Measurements from ENCODE around the gene OPRL1. TPM values are rescaled to one million over a fixed set of nuclear protein-coding genes. Genes with fewer than 3 reads are reported as not detected.

The OPRL1 gene
- total and polyA plus RNA-seq, 4 donors, result 5.2 to 26.3 (median 18.6) TPM

DNA sequence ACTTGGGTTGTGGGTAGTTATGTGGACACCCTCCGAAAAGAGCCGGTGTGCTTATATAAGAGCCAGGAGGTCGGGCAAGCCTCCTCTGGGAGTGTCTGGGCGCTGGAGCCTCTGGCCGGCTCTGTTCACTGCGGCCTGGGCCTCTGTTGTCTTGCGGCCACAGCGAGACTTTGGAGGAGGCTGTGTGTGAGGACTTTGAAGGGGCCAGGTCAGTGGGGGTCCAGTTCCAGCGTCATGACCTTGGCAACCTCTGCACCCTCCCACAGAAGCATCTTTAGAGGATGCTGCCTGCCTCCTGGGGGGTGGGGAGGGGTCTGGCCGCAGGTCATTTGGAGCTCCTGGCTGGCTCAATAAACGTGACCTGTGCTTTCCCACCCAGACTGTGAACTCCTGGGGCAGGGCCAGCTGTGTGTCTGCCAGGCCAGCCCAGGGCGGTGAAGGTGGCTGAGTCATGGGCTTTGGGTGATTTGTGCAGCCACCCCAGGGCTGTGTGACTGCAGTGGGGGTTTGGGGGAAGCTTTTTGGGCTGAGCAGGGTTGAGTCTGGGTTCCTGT is 15.7 kb upstream of the OPRL1 start:
- WGBS (ENCODE audit: insufficient coverage), result 54% methylated on average over 9 of the region's 12 CpGs
- Histone ChIP-seq H3K27me3 (ENCODE audit: control insufficient read depth, insufficient read depth, low read length) (no peaks in the 10 kb centered on the region), H3K36me3 (ENCODE audit: control insufficient read depth, insufficient read depth, low read length) (peaks cover 47% of the 10 kb centered on the region), H3K4me1 (ENCODE audit: control insufficient read depth, insufficient read depth, low read length) (peaks cover 33% of the 10 kb centered on the region), H3K9me3 (ENCODE audit: control insufficient read depth, insufficient read depth, low read length) (no peaks in the 10 kb centered on the region), H3K4me3 (ENCODE audit: low read depth, low read length) (peak overlapping the region; percentile 71), H3K27ac (ENCODE audit: low read depth, low read length) (no peak overlapping the region)
- DNase-seq (ENCODE audit: low read depth in 4 of 6, low spot score in 6 of 6), result no peak

DNA sequence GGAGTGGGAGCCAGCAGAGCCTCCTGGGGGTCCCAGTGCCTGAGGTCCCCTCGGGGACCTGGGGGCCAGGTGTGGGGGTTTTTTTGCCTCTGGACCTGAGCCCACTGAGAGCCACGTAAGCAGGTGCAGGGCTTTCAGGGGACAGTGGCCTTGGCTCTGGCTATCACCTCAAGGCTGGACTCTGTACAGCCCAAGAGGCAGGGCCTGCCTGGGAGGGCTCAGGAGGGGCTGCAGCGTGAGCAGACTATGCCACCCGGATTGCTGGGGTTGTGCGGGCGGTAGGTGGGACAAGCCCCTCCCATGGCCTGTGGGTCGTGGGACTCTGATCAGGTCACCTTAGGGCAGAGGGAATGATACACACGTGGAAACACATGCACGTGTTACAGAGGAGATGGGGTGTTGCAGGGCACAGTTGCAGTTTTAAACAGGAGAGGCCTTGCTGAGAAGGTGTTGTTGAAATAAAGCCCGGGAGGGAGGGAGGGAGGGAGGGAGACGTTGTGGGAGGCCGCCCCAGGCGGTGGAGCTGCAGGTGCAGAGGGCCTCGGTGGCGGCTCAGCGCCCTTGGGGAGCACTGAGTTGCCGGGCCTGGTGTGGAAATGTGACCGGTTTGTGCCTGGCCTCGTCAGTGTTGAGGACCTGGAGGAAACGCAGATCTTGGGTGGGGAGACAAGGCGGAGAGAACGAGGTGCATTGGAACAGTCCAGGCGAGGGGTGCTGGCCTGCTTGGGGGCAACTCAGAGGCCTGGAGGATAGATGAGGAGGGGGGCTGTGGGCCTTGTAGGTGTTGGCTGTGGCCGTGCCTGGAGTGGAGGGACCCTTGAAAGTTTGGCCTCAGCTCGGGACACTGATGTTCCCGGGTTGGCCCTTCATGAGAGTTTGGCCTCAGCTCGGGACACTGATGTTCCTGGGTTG is 14.6 kb upstream of the OPRL1 start:
- WGBS (ENCODE audit: insufficient coverage), result 63% methylated on average over 27 of the region's 27 CpGs
- H3K9me3 ChIP-seq (ENCODE audit: control insufficient read depth, insufficient read depth, low read length), result no peaks in the 10 kb centered on the region
- H3K36me3 ChIP-seq (ENCODE audit: control insufficient read depth, insufficient read depth, low read length), result peaks cover 58% of the 10 kb centered on the region
- no peaks in the 10 kb centered on the region for H3K27me3 ChIP-seq (ENCODE audit: control insufficient read depth, insufficient read depth, low read length)
- no peak overlapping the region for H3K4me3 ChIP-seq (ENCODE audit: low read depth, low read length)
- H3K4me1 ChIP-seq (ENCODE audit: control insufficient read depth, insufficient read depth, low read length), result peaks cover 41% of the 10 kb centered on the region
- no peak for DNase-seq (ENCODE audit: low read depth in 4 of 6, low spot score in 6 of 6)
- H3K27ac ChIP-seq (ENCODE audit: low read depth, low read length), result no peak overlapping the region

DNA sequence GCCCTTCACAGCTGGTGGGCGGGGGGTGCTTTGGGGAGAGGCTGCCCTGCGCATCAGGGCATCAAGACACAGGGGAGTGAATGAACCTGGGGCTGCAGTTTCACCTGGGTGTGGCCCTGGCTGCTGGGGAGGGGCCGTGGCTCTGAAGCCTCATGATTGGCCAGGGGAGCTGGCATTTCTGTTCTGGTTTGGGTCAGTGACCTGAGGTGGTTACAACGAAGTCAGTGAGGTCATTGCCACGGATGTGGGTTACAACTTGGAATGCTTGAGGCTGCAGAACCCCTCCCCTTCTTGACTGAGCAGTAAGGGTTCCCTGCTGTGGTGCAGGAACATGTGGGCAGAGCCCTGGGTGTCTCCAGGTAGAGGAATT is 13.9 kb upstream of the OPRL1 start:
- Histone ChIP-seq H3K27me3 (ENCODE audit: control insufficient read depth, insufficient read depth, low read length) (no peaks in the 10 kb centered on the region), H3K36me3 (ENCODE audit: control insufficient read depth, insufficient read depth, low read length) (peaks cover 64% of the 10 kb centered on the region), H3K27ac (ENCODE audit: low read depth, low read length) (no peak overlapping the region), H3K4me3 (ENCODE audit: low read depth, low read length) (no peak overlapping the region), H3K9me3 (ENCODE audit: control insufficient read depth, insufficient read depth, low read length) (no peaks in the 10 kb centered on the region), H3K4me1 (ENCODE audit: control insufficient read depth, insufficient read depth, low read length) (peaks cover 41% of the 10 kb centered on the region)
- 56% methylated on average over 5 of the region's 5 CpGs for WGBS (ENCODE audit: insufficient coverage)
- no peak for DNase-seq (ENCODE audit: low read depth in 4 of 6, low spot score in 6 of 6)

DNA sequence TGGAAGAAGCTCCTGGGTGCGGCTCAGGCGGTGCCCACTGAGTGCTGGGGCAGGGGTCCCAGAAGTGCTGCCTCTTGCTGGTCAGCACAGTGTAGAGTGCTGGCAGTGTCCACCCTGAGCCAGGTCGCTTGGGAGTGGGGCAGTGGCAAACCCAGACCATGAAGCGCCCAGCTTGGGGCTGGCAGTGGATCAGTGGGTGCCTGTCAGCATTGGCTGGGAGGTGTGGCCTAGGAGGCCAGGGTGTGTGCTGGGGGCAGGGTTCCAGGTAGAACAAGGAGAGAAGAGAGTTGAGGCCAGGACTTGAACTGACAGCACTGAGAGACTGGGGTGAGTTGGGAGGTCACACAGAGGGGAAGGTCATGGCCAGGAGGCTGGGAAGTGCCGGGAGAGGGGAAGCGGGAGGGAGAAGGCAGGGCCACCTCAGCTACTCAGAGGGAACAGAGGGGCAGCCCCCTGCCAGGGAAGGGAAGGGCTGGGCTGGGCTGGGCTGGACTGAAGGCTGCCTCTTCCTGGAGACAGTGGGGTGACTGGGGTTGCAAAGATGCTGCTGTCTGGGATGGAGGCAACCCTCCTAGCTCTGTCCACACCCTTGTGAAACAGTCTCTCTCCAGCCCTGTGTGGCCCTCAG is 12.8 kb upstream of the OPRL1 start:
- WGBS (ENCODE audit: insufficient coverage), result 92% methylated on average over 6 of the region's 6 CpGs
- H3K4me3 ChIP-seq (ENCODE audit: low read depth, low read length), result no peak overlapping the region
- no peaks in the 10 kb centered on the region for H3K27me3 ChIP-seq (ENCODE audit: control insufficient read depth, insufficient read depth, low read length)

DNA sequence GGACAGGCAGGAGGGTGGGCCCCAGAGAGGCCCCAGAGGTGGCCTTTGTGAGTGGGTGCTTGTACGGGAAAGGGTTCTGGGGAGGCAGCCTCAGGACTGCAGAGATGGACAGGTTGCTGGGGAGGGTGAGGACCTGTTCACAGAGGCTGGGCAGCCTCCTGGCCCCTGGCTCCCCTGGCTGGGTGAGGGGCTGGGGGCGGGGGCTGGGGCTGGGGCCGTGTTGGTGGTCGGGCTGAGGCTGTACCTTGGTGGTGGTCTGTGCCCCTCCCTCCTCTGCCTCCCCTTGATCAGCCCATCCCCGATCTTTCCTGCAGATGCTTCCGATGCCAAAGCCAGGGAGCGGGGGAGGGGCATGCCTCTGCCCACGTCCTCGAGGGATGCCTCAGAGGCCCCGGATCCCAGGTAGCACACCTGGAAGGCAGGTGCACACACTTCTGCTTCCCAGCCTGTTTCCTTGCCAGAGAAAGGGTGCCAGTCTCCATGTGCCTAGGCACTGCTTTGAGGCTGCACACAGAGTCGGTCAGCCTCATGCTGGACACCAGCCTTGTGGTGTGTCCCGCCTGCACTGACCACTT is 12.1 kb upstream of the OPRL1 start:
- peaks cover 83% of the 10 kb centered on the region for H3K36me3 ChIP-seq (ENCODE audit: control insufficient read depth, insufficient read depth, low read length)
- H3K4me1 ChIP-seq (ENCODE audit: control insufficient read depth, insufficient read depth, low read length), result peaks cover 32% of the 10 kb centered on the region
- no peaks in the 10 kb centered on the region for H3K9me3 ChIP-seq (ENCODE audit: control insufficient read depth, insufficient read depth, low read length)
- no peaks in the 10 kb centered on the region for H3K27me3 ChIP-seq (ENCODE audit: control insufficient read depth, insufficient read depth, low read length)
- WGBS (ENCODE audit: insufficient coverage), result 80% methylated on average over 9 of the region's 12 CpGs
- DNase-seq (ENCODE audit: low read depth in 4 of 6, low spot score in 6 of 6), result no peak
- no peak overlapping the region for H3K4me3 ChIP-seq (ENCODE audit: low read depth, low read length)
- H3K27ac ChIP-seq (ENCODE audit: low read depth, low read length), result no peak overlapping the region

More for the DNA sequence above, 12.8 kb upstream of the OPRL1 start:
- Histone ChIP-seq H3K9me3 (ENCODE audit: control insufficient read depth, insufficient read depth, low read length) (no peaks in the 10 kb centered on the region), H3K4me1 (ENCODE audit: control insufficient read depth, insufficient read depth, low read length) (peaks cover 39% of the 10 kb centered on the region), H3K36me3 (ENCODE audit: control insufficient read depth, insufficient read depth, low read length) (peaks cover 76% of the 10 kb centered on the region), H3K27ac (ENCODE audit: low read depth, low read length) (no peak overlapping the region)
- no peak for DNase-seq (ENCODE audit: low read depth in 4 of 6, low spot score in 6 of 6)

DNA sequence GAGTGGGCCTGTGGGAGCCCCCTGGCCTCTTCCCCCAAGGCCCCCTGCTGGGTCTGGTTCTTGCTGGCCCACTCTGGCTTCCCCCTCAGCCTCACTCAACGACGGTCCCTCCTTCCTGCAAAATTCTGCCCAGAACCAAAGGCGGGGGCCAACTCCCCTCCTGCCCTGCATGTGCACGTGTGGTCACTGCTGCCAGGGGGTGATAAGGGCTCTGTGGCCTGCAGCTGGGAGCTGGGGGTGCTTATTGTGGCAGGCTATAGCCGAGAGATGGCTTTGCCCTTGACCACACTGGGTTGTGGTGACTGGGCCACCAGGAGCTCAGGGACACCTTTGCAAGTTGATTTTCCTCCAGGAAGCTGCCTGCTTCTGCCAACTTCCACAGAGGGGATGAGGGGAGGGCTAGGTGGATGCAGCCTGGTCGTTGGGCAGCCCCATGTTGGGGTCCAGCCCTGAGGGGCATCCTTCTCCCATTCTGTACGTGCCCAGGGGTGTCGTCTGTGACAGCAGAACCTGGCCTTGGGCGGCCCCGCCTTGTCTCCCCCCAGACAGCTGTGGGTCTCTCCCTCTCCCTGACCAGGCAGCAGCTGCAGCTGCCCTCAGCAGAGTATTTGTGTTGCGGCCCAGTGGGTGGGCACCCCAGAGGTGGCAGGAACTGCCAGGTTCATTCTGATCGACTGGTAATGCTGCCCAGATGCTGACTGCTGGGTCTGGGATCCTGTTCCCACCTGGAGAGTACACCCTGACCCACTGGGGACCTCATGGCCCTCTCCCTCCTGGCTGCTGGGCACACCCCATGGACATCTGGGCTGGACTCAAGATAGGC is 11.3 kb upstream of the OPRL1 start:
- WGBS (ENCODE audit: insufficient coverage), result 78% methylated on average over 9 of the region's 12 CpGs
- H3K9me3 ChIP-seq (ENCODE audit: control insufficient read depth, insufficient read depth, low read length), result no peaks in the 10 kb centered on the region
- H3K36me3 ChIP-seq (ENCODE audit: control insufficient read depth, insufficient read depth, low read length), result peaks cover 88% of the 10 kb centered on the region
- no peak overlapping the region for H3K4me3 ChIP-seq (ENCODE audit: low read depth, low read length)
- H3K4me1 ChIP-seq (ENCODE audit: control insufficient read depth, insufficient read depth, low read length), result peaks cover 31% of the 10 kb centered on the region
- no peak for DNase-seq (ENCODE audit: low read depth in 4 of 6, low spot score in 6 of 6)
- H3K27me3 ChIP-seq (ENCODE audit: control insufficient read depth, insufficient read depth, low read length), result no peaks in the 10 kb centered on the region
- no peak overlapping the region for H3K27ac ChIP-seq (ENCODE audit: low read depth, low read length)

DNA sequence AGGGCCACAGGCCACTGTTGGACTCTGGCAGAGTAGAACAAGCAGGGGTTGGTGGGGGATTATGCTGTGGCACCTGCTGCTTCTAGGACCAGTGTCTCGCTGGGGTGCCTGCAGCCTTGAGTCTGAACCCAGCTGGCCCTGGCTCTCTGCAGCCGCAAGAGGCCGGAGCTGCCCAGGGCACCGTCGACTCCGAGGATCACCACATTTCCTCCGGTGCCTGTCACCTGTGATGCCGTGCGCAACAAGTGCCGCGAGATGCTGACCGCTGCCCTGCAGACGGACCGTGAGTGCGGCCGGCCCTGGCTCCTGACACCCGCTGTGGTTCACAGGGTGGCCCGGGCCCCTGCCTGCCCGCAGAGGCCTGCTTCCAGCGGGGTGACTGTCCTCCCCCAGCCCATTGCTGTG is 10.7 kb upstream of the OPRL1 start:
- Histone ChIP-seq H3K27ac (ENCODE audit: low read depth, low read length) (no peak overlapping the region), H3K9me3 (ENCODE audit: control insufficient read depth, insufficient read depth, low read length) (no peaks in the 10 kb centered on the region), H3K27me3 (ENCODE audit: control insufficient read depth, insufficient read depth, low read length) (no peaks in the 10 kb centered on the region), H3K4me3 (ENCODE audit: low read depth, low read length) (no peak overlapping the region), H3K36me3 (ENCODE audit: control insufficient read depth, insufficient read depth, low read length) (peaks cover 92% of the 10 kb centered on the region), H3K4me1 (ENCODE audit: control insufficient read depth, insufficient read depth, low read length) (peaks cover 25% of the 10 kb centered on the region)
- 90% methylated on average over 20 of the region's 20 CpGs for WGBS (ENCODE audit: insufficient coverage)
- DNase-seq (ENCODE audit: low read depth in 4 of 6, low spot score in 6 of 6), result no peak

DNA sequence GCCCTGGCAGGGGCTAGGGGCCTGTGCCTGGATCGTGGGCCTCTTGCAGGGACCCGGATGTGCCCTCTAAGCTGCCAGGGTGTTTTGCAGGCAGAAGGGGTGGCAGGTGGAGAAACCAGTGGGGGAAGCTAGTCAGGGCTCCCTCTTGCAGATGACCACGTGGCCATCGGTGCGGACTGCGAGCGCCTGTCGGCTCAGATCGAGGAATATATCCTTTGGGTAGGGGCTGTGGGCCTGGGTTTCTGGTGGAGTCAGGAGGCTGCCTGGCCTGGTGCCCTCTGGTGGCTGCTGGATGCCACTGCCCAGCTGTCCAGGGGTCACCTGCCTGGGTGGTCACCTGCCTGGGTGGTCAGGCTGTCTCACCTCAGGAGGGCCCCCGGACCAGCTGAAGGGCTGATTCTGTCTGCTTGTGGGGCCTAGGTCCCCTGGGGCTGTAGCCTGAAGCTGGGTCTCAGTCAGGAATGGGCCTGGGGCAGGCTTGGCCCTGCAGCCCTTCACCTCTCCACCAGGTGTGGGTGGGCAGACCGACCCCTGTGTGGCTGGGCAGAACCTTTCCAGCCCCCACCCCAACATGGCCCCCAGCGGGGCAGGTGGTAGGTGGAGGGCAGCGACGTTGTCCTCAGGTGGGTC is 10.2 kb upstream of the OPRL1 start:
- Histone ChIP-seq H3K4me3 (ENCODE audit: low read depth, low read length) (no peak overlapping the region), H3K27ac (ENCODE audit: low read depth, low read length) (no peak overlapping the region), H3K36me3 (ENCODE audit: control insufficient read depth, insufficient read depth, low read length) (peaks cover 93% of the 10 kb centered on the region), H3K9me3 (ENCODE audit: control insufficient read depth, insufficient read depth, low read length) (no peaks in the 10 kb centered on the region), H3K27me3 (ENCODE audit: control insufficient read depth, insufficient read depth, low read length) (no peaks in the 10 kb centered on the region), H3K4me1 (ENCODE audit: control insufficient read depth, insufficient read depth, low read length) (peaks cover 20% of the 10 kb centered on the region)
- WGBS (ENCODE audit: insufficient coverage), result 50% methylated on average over 13 of the region's 14 CpGs
- peak in 1 of 6 donors; percentile 45 for DNase-seq (ENCODE audit: low read depth in 4 of 6, low spot score in 6 of 6)
